ENCODE data around the gene SORCS2.

DNA sequence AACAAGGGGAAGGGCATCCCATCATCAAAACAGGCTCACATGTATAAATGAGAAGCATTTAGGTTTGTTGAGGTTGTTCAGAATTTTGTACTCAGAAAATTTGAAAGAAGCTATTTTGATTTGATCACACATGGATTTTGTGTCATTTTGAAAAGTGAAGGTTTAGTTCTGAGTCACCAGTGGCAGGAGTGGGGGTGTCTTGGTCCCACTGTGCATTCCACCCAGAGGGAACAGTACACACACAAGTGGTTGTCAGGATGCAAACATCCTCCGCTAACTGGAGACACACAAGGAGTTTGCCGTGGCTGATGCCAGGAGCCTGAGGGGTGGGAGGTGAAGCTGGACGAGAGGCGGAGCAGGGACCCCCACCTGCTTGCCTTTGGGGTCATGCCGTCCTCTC is 440.6 kb downstream of the SORCS2 start:
- TF ChIP-seq, protein P1, sequence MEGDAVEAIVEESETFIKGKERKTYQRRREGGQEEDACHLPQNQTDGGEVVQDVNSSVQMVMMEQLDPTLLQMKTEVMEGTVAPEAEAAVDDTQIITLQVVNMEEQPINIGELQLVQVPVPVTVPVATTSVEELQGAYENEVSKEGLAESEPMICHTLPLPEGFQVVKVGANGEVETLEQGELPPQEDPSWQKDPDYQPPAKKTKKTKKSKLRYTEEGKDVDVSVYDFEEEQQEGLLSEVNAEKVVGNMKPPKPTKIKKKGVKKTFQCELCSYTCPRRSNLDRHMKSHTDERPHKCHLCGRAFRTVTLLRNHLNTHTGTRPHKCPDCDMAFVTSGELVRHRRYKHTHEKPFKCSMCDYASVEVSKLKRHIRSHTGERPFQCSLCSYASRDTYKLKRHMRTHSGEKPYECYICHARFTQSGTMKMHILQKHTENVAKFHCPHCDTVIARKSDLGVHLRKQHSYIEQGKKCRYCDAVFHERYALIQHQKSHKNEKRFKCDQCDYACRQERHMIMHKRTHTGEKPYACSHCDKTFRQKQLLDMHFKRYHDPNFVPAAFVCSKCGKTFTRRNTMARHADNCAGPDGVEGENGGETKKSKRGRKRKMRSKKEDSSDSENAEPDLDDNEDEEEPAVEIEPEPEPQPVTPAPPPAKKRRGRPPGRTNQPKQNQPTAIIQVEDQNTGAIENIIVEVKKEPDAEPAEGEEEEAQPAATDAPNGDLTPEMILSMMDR (conservative IDR thresholded peaks at IDR 0.05; ENCODE audit: low read depth, low read length) = no peak
- TF ChIP-seq EZH2 (IDR thresholded peaks at IDR 0.05; ENCODE audit: borderline replicate concordance, low read depth, low read length, poor library complexity, severe bottlenecking) = no peak

All from A673 (cell line).